GM18907 (cell line): ENCODE results near the gene MAN1A1.

Experiments
- ATAC-seq: cut with Tn5 transposase; IDR thresholded peaks from one replicate; pipeline ENCODE4 v1.9.1; 2021; ENCODE audit warnings: mild to moderate bottlenecking, moderate library complexity; ENCODE audit not compliant: unreplicated experiment

Gene MAN1A1

GRCh38 chr6:119276211-119276610 lies 73.3 kb downstream of the MAN1A1 start:
- no peak for ATAC-seq

- no peak for ATAC-seq
Measured at GRCh38 chr6:119274197-119274595, 75.4 kb downstream of the MAN1A1 start.

- ATAC-seq, result no peak
Measured at GRCh38 chr6:119273272-119274196, 76.0 kb downstream of the MAN1A1 start.

- ATAC-seq, result no peak
Measured at GRCh38 chr6:119270545-119270944, 79.0 kb downstream of the MAN1A1 start.

GRCh38 chr6:119269266-119270103 lies 80.1 kb downstream of the MAN1A1 start:
- ATAC-seq, result no peak

GRCh38 chr6:119267126-119267905 lies 82.2 kb downstream of the MAN1A1 start:
- no peak for ATAC-seq

- no peak for ATAC-seq
Measured at GRCh38 chr6:119264854-119265397, 84.6 kb downstream of the MAN1A1 start.

GRCh38 chr6:119262612-119263011 lies 86.9 kb downstream of the MAN1A1 start:
- no peak for ATAC-seq

- ATAC-seq, result no peak
Measured at GRCh38 chr6:119261944-119262284, 87.6 kb downstream of the MAN1A1 start.

- peak; percentile 65 for ATAC-seq
Measured at GRCh38 chr6:119259027-119259426, 90.5 kb downstream of the MAN1A1 start.

GRCh38 chr6:119257726-119258125 lies 91.8 kb downstream of the MAN1A1 start:
- ATAC-seq, result no peak

- no peak for ATAC-seq
Measured at GRCh38 chr6:119256978-119257462, 92.5 kb downstream of the MAN1A1 start.

- ATAC-seq, result no peak
Measured at GRCh38 chr6:119256392-119256791, 93.2 kb downstream of the MAN1A1 start.

- no peak for ATAC-seq
Measured at GRCh38 chr6:119255492-119255891, 94.1 kb downstream of the MAN1A1 start.

- ATAC-seq, result no peak
Measured at GRCh38 chr6:119250036-119250435, 99.5 kb downstream of the MAN1A1 start.

- ATAC-seq, result no peak
Measured at GRCh38 chr6:119249319-119249718, 100.2 kb downstream of the MAN1A1 start.

- ATAC-seq, result no peak
Measured at GRCh38 chr6:119247504-119247903, 102.1 kb downstream of the MAN1A1 start.

- no peak for ATAC-seq
Measured at GRCh38 chr6:119243657-119244056, 105.9 kb downstream of the MAN1A1 start.

- no peak for ATAC-seq
Measured at GRCh38 chr6:119243037-119243436, 106.5 kb downstream of the MAN1A1 start.

GRCh38 chr6:119241540-119242309 lies 107.8 kb downstream of the MAN1A1 start:
- no peak for ATAC-seq
